BJ (cell line): Measurements from ENCODE around the gene MROH9. TPM values are rescaled to one million over a fixed set of nuclear protein-coding genes. Genes with fewer than 3 reads are reported as not detected.

ENCODE experiments used
- CTCF ChIA-PET: fragments of 350-600 bp; formaldehyde crosslinking; extraction: SDS; loops from one replicate; lab custom pipeline; 2021; ENCODE audit warnings: antibody characterized with exemption, inconsistent platforms; lab: Yijun Ruan, JAX
- POLR2A ChIA-PET: fragments of 300-600 bp; sonication (Branson Sonifier 250); formaldehyde crosslinking; extraction: SDS; loops from one replicate; lab custom pipeline; 2021; ENCODE audit warnings: antibody characterized with exemption; lab: Charles Lee
- DNase-seq: peaks from one replicate; pipeline ENCODE4 v3.0.0-alpha.2; 2011; ENCODE audit warnings: low read depth
- H3K27me3 ChIP-seq: 2 replicates; pipeline ENCODE4 v1.6.0; 2011; ENCODE audit warnings: low read length; ENCODE audit not compliant: control insufficient read depth, insufficient read depth
- H3K36me3 ChIP-seq: 2 replicates; pipeline ENCODE4 v1.5.1; 2011; ENCODE audit warnings: low read length; ENCODE audit not compliant: control insufficient read depth, insufficient read depth
- H3K4me3 ChIP-seq: 2 replicates; pipeline ENCODE4 v1.5.1; 2011; ENCODE audit warnings: low read depth, mild to moderate bottlenecking, control low read depth, low read length
- polyA plus RNA-seq: library from polyadenylated mRNA; depleted of rRNA; stranded (reverse); fragments of >200 nt; gene quantifications from 2 replicates; pipeline ENCODE4 v1.2.3, GENCODE V29; 2011
- TF ChIP-seq, protein P1 (sequence below): IDR thresholded peaks from 2 replicates; pipeline ENCODE4 v1.5.1; 2011; ENCODE audit warnings: low read depth, mild to moderate bottlenecking, control low read depth, inconsistent platforms, low read length, moderate library complexity; ENCODE audit not compliant: insufficient read depth

The MROH9 gene
- polyA plus RNA-seq, 1 experiment: 0.10 TPM

GRCh38 chr1:171084091-171084490 lies 148.8 kb downstream of the MROH9 start:
- no peak for DNase-seq
- CTCF ChIA-PET: interaction anchor here (1.1 to 2.0 kb wide), 2 partner anchors 8 to 142 kb away, joined by 3 to 10 read pairs; no protein-coding TSS in a partner anchor
- H3K36me3 ChIP-seq: no peaks in the 10 kb centered on the region
- POLR2A ChIA-PET: no interaction called here
- H3K4me3 ChIP-seq: no peak overlapping the region
- TF ChIP-seq, protein P1, sequence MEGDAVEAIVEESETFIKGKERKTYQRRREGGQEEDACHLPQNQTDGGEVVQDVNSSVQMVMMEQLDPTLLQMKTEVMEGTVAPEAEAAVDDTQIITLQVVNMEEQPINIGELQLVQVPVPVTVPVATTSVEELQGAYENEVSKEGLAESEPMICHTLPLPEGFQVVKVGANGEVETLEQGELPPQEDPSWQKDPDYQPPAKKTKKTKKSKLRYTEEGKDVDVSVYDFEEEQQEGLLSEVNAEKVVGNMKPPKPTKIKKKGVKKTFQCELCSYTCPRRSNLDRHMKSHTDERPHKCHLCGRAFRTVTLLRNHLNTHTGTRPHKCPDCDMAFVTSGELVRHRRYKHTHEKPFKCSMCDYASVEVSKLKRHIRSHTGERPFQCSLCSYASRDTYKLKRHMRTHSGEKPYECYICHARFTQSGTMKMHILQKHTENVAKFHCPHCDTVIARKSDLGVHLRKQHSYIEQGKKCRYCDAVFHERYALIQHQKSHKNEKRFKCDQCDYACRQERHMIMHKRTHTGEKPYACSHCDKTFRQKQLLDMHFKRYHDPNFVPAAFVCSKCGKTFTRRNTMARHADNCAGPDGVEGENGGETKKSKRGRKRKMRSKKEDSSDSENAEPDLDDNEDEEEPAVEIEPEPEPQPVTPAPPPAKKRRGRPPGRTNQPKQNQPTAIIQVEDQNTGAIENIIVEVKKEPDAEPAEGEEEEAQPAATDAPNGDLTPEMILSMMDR: no peak
- no peaks in the 10 kb centered on the region for H3K27me3 ChIP-seq

- ChIA-PET CTCF (interaction anchor here (1.1 to 2.2 kb wide), 3 partner anchors 9 to 141 kb away, joined by 3 to 10 read pairs (median 7); no protein-coding TSS in a partner anchor), POLR2A (no interaction called here)
- DNase-seq: no peak
- no peaks in the 10 kb centered on the region for H3K36me3 ChIP-seq
- no peak overlapping the region for H3K4me3 ChIP-seq
- TF ChIP-seq, protein P1: no peak
- no peaks in the 10 kb centered on the region for H3K27me3 ChIP-seq
These were observed 149.5 kb downstream of the MROH9 start for GRCh38 chr1:171084870-171085269.

- no peak for DNase-seq
- H3K27me3 ChIP-seq: no peaks in the 10 kb centered on the region
- POLR2A ChIA-PET: interaction anchor here (0.6 kb wide), 1 partner anchor 126 kb away, joined by 4 read pairs; no protein-coding TSS in a partner anchor
- TF ChIP-seq, protein P1: no peak
- H3K4me3 ChIP-seq: no peak overlapping the region
- H3K36me3 ChIP-seq: no peaks in the 10 kb centered on the region
- CTCF ChIA-PET: interaction anchor here (1.4 kb wide), 1 partner anchor 207 kb away, joined by 4 read pairs; no protein-coding TSS in a partner anchor
These were observed 152.6 kb downstream of the MROH9 start for GRCh38 chr1:171087896-171088295.

DNA sequence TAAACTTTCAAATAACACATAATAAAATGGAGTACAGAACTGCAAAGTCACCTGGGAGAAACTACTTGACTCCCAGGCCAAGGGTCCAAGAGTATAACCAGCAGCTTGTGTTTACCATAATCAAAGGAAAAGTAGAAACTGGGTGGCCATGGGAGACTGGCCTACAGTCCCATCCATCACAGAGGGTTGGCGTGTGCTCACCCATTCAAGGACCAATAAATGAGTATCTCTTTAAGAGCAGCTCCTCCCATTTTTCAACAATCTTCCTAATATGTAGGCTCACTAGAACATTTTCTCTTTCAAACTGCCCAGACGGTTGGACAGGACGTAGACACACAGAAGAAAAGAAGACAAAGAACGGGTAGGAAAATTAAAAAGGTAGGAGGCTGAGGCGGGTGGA lies 155.3 kb downstream of the MROH9 start, which contains the start of gene FMO3:
TSS of gene FMO3 (plus strand) at position 302 of the 400 bp plus-strand sequence. CDS start 1,754 bp downstream, outside the sequence.
- Histone ChIP-seq H3K36me3 (no peaks in the 10 kb centered on the region), H3K27me3 (no peaks in the 10 kb centered on the region), H3K4me3 (no peak within 1 kb of the TSS)
- CTCF ChIA-PET: interaction anchor here (1.6 kb wide), 1 partner anchor 136 kb away, joined by 6 read pairs; no protein-coding TSS in a partner anchor
- DNase-seq: no peak
- POLR2A ChIA-PET: no interaction called here
- TF ChIP-seq, protein P1: no peak

- CTCF ChIA-PET: interaction anchor here (0.6 kb wide), 1 partner anchor 237 kb away, joined by 4 read pairs; no protein-coding TSS in a partner anchor
- no peaks in the 10 kb centered on the region for H3K27me3 ChIP-seq
- POLR2A ChIA-PET: no interaction called here
- no peak overlapping the region for H3K4me3 ChIP-seq
- DNase-seq: no peak
- H3K36me3 ChIP-seq: no peaks in the 10 kb centered on the region
- TF ChIP-seq, protein P1: no peak
These were observed 168.5 kb downstream of the MROH9 start for GRCh38 chr1:171103862-171104261.
